Smooth muscle cell of the brain vasculature (primary cell): ENCODE data around the gene TIGIT.
"Not testable (repeated sequence)": the region's sequence is repeated elsewhere in the genome, so short reads cannot be mapped to it uniquely, and the experiment has no call there.

Experiments used
- DNase-seq: peaks from one replicate; pipeline ENCODE4 v3.0.0-alpha.2; 2012; ENCODE audit warnings: low read depth, low spot score

TIGIT gene

GRCh38 chr3:114293838-114294535 lies at the start of gene TIGIT:
Gene TIGIT (plus strand): TSS chr3:114294028. CDS start chr3:114294062, 34 bp downstream.
- no peak for DNase-seq

- no peak for DNase-seq
Measured at GRCh38 chr3:114252954-114253353, 40.9 kb upstream of the TIGIT start.

- no peak for DNase-seq
Measured at GRCh38 chr3:114253505-114253904, 40.3 kb upstream of the TIGIT start.

GRCh38 chr3:114259566-114259965 lies 34.3 kb upstream of the TIGIT start:
- DNase-seq, result no peak

GRCh38 chr3:114260152-114260551 lies 33.7 kb upstream of the TIGIT start:
- DNase-seq, result no peak

- DNase-seq, result no peak
Measured at GRCh38 chr3:114270019-114270418, 23.8 kb upstream of the TIGIT start.

- DNase-seq, result peak; percentile 49
Measured at GRCh38 chr3:114272271-114272670, 21.6 kb upstream of the TIGIT start.

GRCh38 chr3:114274929-114275328 lies 18.9 kb upstream of the TIGIT start:
- DNase-seq, result no peak

GRCh38 chr3:114276856-114277255 lies 17.0 kb upstream of the TIGIT start:
- DNase-seq, result not testable (repeated sequence)

GRCh38 chr3:114284644-114285043 lies 9.2 kb upstream of the TIGIT start:
- DNase-seq, result no peak

- no peak for DNase-seq
Measured at GRCh38 chr3:114285648-114286230, 8.1 kb upstream of the TIGIT start.

- no peak for DNase-seq
Measured at GRCh38 chr3:114286266-114286665, 7.6 kb upstream of the TIGIT start.

GRCh38 chr3:114290911-114291901 lies 2.6 kb upstream of the TIGIT start:
- DNase-seq, result peak; percentile 31

- DNase-seq, result no peak
Measured at GRCh38 chr3:114294940-114295480, 1.2 kb downstream of the TIGIT start.

GRCh38 chr3:114295946-114296345 lies 2.1 kb downstream of the TIGIT start:
- DNase-seq, result no peak

GRCh38 chr3:114299421-114299820 lies 5.6 kb downstream of the TIGIT start:
- no peak for DNase-seq

- no peak for DNase-seq
Measured at GRCh38 chr3:114299941-114300624, 6.3 kb downstream of the TIGIT start.

GRCh38 chr3:114307222-114307830 lies 13.5 kb downstream of the TIGIT start:
- DNase-seq, result no peak

GRCh38 chr3:114307832-114308231 lies 14.0 kb downstream of the TIGIT start:
- DNase-seq, result no peak

- no peak for DNase-seq
Measured at GRCh38 chr3:114308377-114308776, 14.5 kb downstream of the TIGIT start.

GRCh38 chr3:114308830-114309229 lies 15.0 kb downstream of the TIGIT start:
- no peak for DNase-seq
